Fibroblast of lung (primary cell): ENCODE results near the gene MED14. TPM values are rescaled to one million over a fixed set of nuclear protein-coding genes. Genes with fewer than 3 reads are reported as not detected.

Experiments used
- DNase-seq, 2 donors: peaks; one replicate each; pipeline versions ENCODE4 v3.0.0 to v3.0.0-alpha.2; 2010; ENCODE audit warnings: low read depth in 2 of 2
- H2AFZ ChIP-seq: 2 replicates; pipeline ENCODE4 v1.5.1; 2012; ENCODE audit warnings: low read length, control low read depth, inconsistent platforms
- H3K27ac ChIP-seq: 2 replicates; pipeline ENCODE4 v1.5.1; 2011; ENCODE audit warnings: low read length, control low read depth; ENCODE audit not compliant: insufficient read depth
- H3K27me3 ChIP-seq: 2 replicates; pipeline ENCODE4 v1.5.1; 2011; ENCODE audit warnings: mild to moderate bottlenecking, low read length; ENCODE audit not compliant: control insufficient read depth, insufficient read depth
- H3K36me3 ChIP-seq: 2 replicates; pipeline ENCODE4 v1.5.1; 2011; ENCODE audit warnings: low read length; ENCODE audit not compliant: control insufficient read depth, insufficient read depth
- H3K4me1 ChIP-seq: 2 replicates; pipeline ENCODE4 v1.5.1; 2011; ENCODE audit warnings: low read length; ENCODE audit not compliant: control insufficient read depth, insufficient read depth; ENCODE audit errors: extremely low read depth
- H3K4me2 ChIP-seq: 2 replicates; pipeline ENCODE4 v1.5.1; 2011; ENCODE audit warnings: low read length, control low read depth; ENCODE audit not compliant: insufficient read depth; ENCODE audit errors: extremely low read depth
- H3K4me3 ChIP-seq, 4 experiments: fragments of 200-600 bp in 1 of 4; sonication (generic) in 1 of 4; replicated peaks in 1 of 4; 2 replicates each; pipeline ENCODE4 v1.5.1; 2011 to 2016; ENCODE audit warnings: low read length in 4 of 4, low read depth in 3 of 4, mild to moderate bottlenecking in 3 of 4, control low read depth in 2 of 4, inconsistent platforms in 1 of 4, mixed read lengths in 1 of 4; ENCODE audit not compliant: insufficient read depth in 1 of 4; ENCODE audit errors: control extremely low read depth in 1 of 4
- H3K79me2 ChIP-seq: 2 replicates; pipeline ENCODE4 v1.5.1; 2012; ENCODE audit warnings: mild to moderate bottlenecking, low read length, inconsistent platforms; ENCODE audit not compliant: control insufficient read depth, insufficient read depth
- H3K9ac ChIP-seq: 2 replicates; pipeline ENCODE4 v1.5.1; 2011; ENCODE audit warnings: mild to moderate bottlenecking, low read length, control low read depth; ENCODE audit not compliant: insufficient read depth
- H3K9me3 ChIP-seq: 2 replicates; pipeline ENCODE4 v1.5.1; 2012; ENCODE audit warnings: low read depth, low read length; ENCODE audit not compliant: control insufficient read depth, insufficient read depth
- H4K20me1 ChIP-seq: 2 replicates; pipeline ENCODE4 v1.5.1; 2011; ENCODE audit warnings: low read length; ENCODE audit not compliant: control insufficient read depth, insufficient read depth; ENCODE audit errors: extremely low read depth
- CTCF ChIP-seq, 2 donors: IDR thresholded peaks in 1 of 2; conservative IDR thresholded peaks in 1 of 2; 1 replicate in 1 of 2; 2 replicates in 1 of 2; pipeline ENCODE4 v1.5.1; 2011 to 2012; ENCODE audit warnings: low read length in 2 of 2, control low read depth in 1 of 2, inconsistent platforms in 1 of 2, low read depth in 1 of 2, mild to moderate bottlenecking in 1 of 2
- EZH2 ChIP-seq: IDR thresholded peaks from 2 replicates; pipeline ENCODE4 v1.5.1; 2012; ENCODE audit warnings: low read length, control low read depth, mild to moderate bottlenecking; ENCODE audit errors: missing control alignments
- polyA plus RNA-seq, 2 donors: library from polyadenylated mRNA; depleted of rRNA in 1 of 2; stranded (reverse) in 1 of 2; unstranded in 1 of 2; fragments of >200 nt; gene quantifications; 2 replicates each; pipeline ENCODE4 v1.2.1, GENCODE V29; 2011 to 2012; ENCODE audit warnings: missing spikeins in 1 of 2
- total RNA-seq: library from RNA; depleted of rRNA; stranded (reverse); fragments of >200 nt; gene quantifications from 2 replicates; pipeline ENCODE4 v1.2.1, GENCODE V29; 2014

The MED14 gene
- total and polyA plus RNA-seq, 2 donors (not counting 1 experiment from before 2014, with no cell fraction given), result 18.3 to 31.3 TPM

GRCh38 chrX:40652664-40653063 is 82.7 kb downstream of the MED14 start:
- no peaks in the 10 kb centered on the region for H3K27me3 ChIP-seq
- H3K79me2 ChIP-seq, result no peaks in the 10 kb centered on the region
- no peak overlapping the region for H3K4me2 ChIP-seq
- H3K9me3 ChIP-seq, result no peaks in the 10 kb centered on the region
- no peak overlapping the region for H2AFZ ChIP-seq
- no peaks in the 10 kb centered on the region for H3K36me3 ChIP-seq
- no peak overlapping the region for H3K9ac ChIP-seq
- no peaks in the 10 kb centered on the region for H4K20me1 ChIP-seq
- H3K4me3 ChIP-seq, result no peak overlapping the region
- H3K4me1 ChIP-seq, result no peaks in the 10 kb centered on the region
- TF ChIP-seq EZH2, result no peak
- TF ChIP-seq CTCF (conservative IDR thresholded peaks at IDR 0.05 in 1 of 2, IDR thresholded peaks at IDR 0.05 in 1 of 2; ENCODE audit: low read depth in 1 of 2, low read length in 2 of 2), result no peak
- H3K27ac ChIP-seq, result no peak overlapping the region
- no peak for DNase-seq

DNA sequence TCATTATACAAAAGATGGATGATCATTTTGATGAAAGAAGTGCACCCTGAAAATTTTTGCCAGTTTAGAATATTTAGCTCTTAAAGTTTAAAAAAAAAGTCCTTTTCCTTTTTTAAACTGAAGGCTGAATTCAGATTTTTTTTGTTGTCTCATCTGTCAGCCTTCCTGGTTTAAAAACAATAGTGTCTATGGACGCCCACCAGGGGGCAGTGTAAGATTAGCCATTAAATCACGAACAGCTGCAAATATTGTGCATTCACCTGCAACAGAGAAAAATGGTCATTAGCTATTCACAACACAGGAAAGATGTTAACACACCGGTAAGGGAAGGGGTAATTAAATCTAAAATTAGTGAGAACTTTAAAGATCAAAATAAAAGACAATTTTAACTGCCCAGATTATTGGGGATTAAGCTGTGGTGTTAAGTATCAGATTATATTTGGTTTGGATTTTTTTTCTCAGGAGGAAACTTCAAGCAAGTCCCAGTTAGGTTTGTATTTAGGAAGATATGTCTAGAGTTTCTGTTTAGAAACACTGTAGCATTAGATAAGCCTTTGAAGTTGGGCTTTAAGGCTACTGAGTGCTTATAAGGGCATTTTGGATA is 83.6 kb downstream of the MED14 start:
- peak; percentile 51 to 64 for DNase-seq
- H3K4me2 ChIP-seq, result no peak overlapping the region

More for the DNA sequence above, 83.6 kb downstream of the MED14 start:
- H3K27ac ChIP-seq, result no peak overlapping the region
- H3K4me1 ChIP-seq, result no peaks in the 10 kb centered on the region
- H4K20me1 ChIP-seq, result no peaks in the 10 kb centered on the region
- no peaks in the 10 kb centered on the region for H3K27me3 ChIP-seq
- H3K4me3 ChIP-seq, result no peak overlapping the region
- H3K9me3 ChIP-seq, result no peaks in the 10 kb centered on the region
- H3K36me3 ChIP-seq, result no peaks in the 10 kb centered on the region
- peaks cover 3% of the 10 kb centered on the region for H3K79me2 ChIP-seq
- no peak for TF ChIP-seq EZH2
- TF ChIP-seq CTCF (conservative IDR thresholded peaks at IDR 0.05 in 1 of 2, IDR thresholded peaks at IDR 0.05 in 1 of 2; ENCODE audit: low read depth in 1 of 2, low read length in 2 of 2), result peak; percentile 43 to 48
- no peak overlapping the region for H2AFZ ChIP-seq
- H3K9ac ChIP-seq, result no peak overlapping the region
